NCI-H2081 treated with DMSO at 0.1 percent for 48 hours (cell line): ENCODE measurements around the gene FCGR1A.
"Not testable (repeated sequence)": the region's sequence is repeated elsewhere in the genome, so short reads cannot be mapped to it uniquely, and the experiment has no call there.

Source experiments
- DNase-seq: peaks from one replicate; lab custom pipeline; 2025; lab: John Stamatoyannopoulos, UW

Gene FCGR1A

DNA sequence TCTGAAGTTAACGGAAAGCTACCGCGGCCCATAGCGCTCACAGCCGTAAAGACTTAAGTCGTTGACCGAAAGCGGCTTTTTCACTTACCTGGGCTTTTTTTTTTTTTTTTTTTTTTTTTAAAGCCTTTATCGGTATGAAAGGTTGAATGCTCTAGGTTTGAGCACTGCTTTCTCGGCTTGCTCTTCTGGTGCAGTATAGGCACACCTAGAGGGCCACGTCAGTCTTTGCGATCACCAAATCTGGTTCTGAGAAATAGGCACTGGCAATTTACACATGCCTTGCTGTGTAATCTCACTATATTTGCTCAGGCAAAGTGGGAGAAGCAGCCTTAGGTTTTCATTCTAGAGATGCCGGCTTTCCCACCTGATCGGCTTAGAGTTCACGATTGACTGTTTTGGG is 50.6 kb downstream of the FCGR1A start:
- not testable (repeated sequence) for DNase-seq

DNA sequence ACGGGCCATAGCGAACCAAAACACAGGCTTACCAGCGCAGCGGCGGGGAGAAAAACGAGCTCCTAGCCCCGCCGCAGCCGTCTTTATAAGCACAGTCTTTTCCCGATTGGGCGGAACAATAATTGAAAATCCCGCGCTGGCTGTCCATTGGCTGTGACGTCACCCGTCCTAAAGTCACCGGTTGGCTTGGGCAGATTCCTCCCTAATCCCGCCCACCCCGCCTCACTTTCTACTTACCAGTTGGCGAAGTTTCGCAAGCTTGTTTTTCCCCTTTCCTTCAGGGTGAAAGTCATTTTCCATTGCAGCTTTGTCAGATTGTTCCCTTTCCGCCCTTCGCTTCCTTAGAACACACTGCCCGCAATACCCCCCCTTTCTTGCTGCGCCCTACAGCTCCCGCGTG is 58.7 kb downstream of the FCGR1A start:
- DNase-seq, result not testable (repeated sequence)
